HepG2 (cell line): ENCODE results near the gene TMEFF2. TPM values are rescaled to one million over a fixed set of nuclear protein-coding genes. Genes with fewer than 3 reads are reported as not detected.

Experiments used
- ATAC-seq: fragments of 200-7000 bp; cut with Tn5 transposase; 3 replicates; pipeline ENCODE4 v1.9.1; 2020; ENCODE audit warnings: mild to moderate bottlenecking, moderate library complexity
- BruUV-seq: library from RNA; stranded (reverse); fragments of 400-500 nt; replicated peaks from 2 replicates; lab custom pipeline; 2021; lab: Mats Ljungman, UMichigan
- CTCF ChIA-PET: fragments of 300-600 bp; formaldehyde crosslinking; extraction: SDS; loops from one replicate; lab custom pipeline; 2021; ENCODE audit warnings: low total read pairs, inconsistent platforms, low intra/inter-chr PET ratio; lab: Yijun Ruan, JAX
- POLR2A ChIA-PET: fragments of 350-600 bp; sonication (Branson Sonifier 250); formaldehyde crosslinking; loops from one replicate; lab custom pipeline; 2020; ENCODE audit warnings: antibody characterized with exemption, inconsistent platforms; lab: Yijun Ruan, JAX
- DNase-seq: peaks from one replicate; pipeline ENCODE4 v3.0.0-alpha.2; 2015; ENCODE audit warnings: low spot score
- FAIRE-seq: peaks from 3 replicates; lab custom pipeline; 2011; peaks lifted over from hg19 to GRCh38; lab: Jason Lieb, UNC
- H2AFZ ChIP-seq: one replicate; pipeline ENCODE4 v1.6.1; 2011; ENCODE audit warnings: low read length, inconsistent platforms
- H3K27ac ChIP-seq: fragments of 300-600 bp; 3 replicates; pipeline ENCODE4 v1.8.0; 2011; ENCODE audit warnings: mixed run types, mild to moderate bottlenecking, mixed read lengths, low read length, inconsistent platforms; ENCODE audit not compliant: insufficient read depth; ENCODE audit errors: extremely low read length
- H3K27me3 ChIP-seq, 2 experiments: fragments of 200-600 bp in 1 of 2; 2 replicates in 1 of 2; 3 replicates in 1 of 2; pipeline versions ENCODE4 v1.6.0 to v1.8.0; 2011; ENCODE audit warnings: low read length in 2 of 2, mild to moderate bottlenecking in 2 of 2, moderate library complexity in 2 of 2, inconsistent platforms in 1 of 2; ENCODE audit not compliant: insufficient read depth in 2 of 2, control insufficient read depth in 1 of 2
- H3K36me3 ChIP-seq, 2 experiments: fragments of 200-600 bp in 1 of 2; replicated peaks in 1 of 2; 2 replicates in 1 of 2; 3 replicates in 1 of 2; pipeline versions ENCODE4 v1.5.1 to v1.8.0; 2011; ENCODE audit warnings: low read length in 2 of 2, inconsistent platforms in 1 of 2; ENCODE audit not compliant: insufficient read depth in 2 of 2, control insufficient read depth in 1 of 2
- H3K4me1 ChIP-seq: 2 replicates; pipeline ENCODE4 v1.5.1; 2012; ENCODE audit warnings: low read length, inconsistent platforms; ENCODE audit not compliant: insufficient read depth
- H3K4me2 ChIP-seq: 2 replicates; pipeline ENCODE4 v1.6.0; 2011; ENCODE audit warnings: low read depth, low read length, inconsistent platforms
- H3K4me3 ChIP-seq, 3 experiments: fragments of 200-600 bp in 1 of 3; sonication (generic), shearing (Covaris generic) in 1 of 3; replicated peaks in 1 of 3; 2 replicates each; pipeline ENCODE4 v1.5.1; 2011 to 2016; ENCODE audit warnings: low read length in 3 of 3, inconsistent platforms in 2 of 3, low read depth in 2 of 3, mild to moderate bottlenecking in 2 of 3, control low read depth in 1 of 3, mixed read lengths in 1 of 3; ENCODE audit not compliant: insufficient read depth in 1 of 3
- H3K79me2 ChIP-seq: one replicate; pipeline ENCODE4 v1.6.1; 2011; ENCODE audit warnings: low read length, inconsistent platforms; ENCODE audit not compliant: insufficient read depth
- H3K9ac ChIP-seq: 2 replicates; pipeline ENCODE4 v1.6.0; 2011; ENCODE audit warnings: mild to moderate bottlenecking, low read depth, low read length, inconsistent platforms; ENCODE audit not compliant: insufficient read depth
- H3K9me3 ChIP-seq: 2 replicates; pipeline ENCODE4 v1.5.1; 2012; ENCODE audit warnings: mild to moderate bottlenecking, low read length
- H4K20me1 ChIP-seq: 2 replicates; pipeline ENCODE4 v1.6.0; 2011; ENCODE audit warnings: inconsistent platforms, mild to moderate bottlenecking, low read length, moderate library complexity; ENCODE audit not compliant: insufficient read depth
- HNF4G ChIP-seq, 2 experiments: sonication (generic) in 1 of 2; formaldehyde crosslinking in 1 of 2; IDR thresholded peaks; 2 replicates each; pipeline versions ENCODE4 v1.4.0 to v1.6.1; 2011 to 2020; ENCODE audit warnings: borderline replicate concordance in 2 of 2, low read depth in 2 of 2, mild to moderate bottlenecking in 2 of 2, low read length in 1 of 2, missing genetic modification reagents in 1 of 2, moderate library complexity in 1 of 2
- MED1 ChIP-seq: sonication (generic); formaldehyde crosslinking; IDR thresholded peaks from 2 replicates; pipeline ENCODE4 v1.4.0; 2020; ENCODE audit warnings: missing genetic modification reagents
- NCOA2 ChIP-seq: sonication (generic); formaldehyde crosslinking; IDR thresholded peaks from 2 replicates; pipeline ENCODE4 v1.8.0; 2022; ENCODE audit warnings: inconsistent platforms
- PPARG ChIP-seq: conservative IDR thresholded peaks from 2 replicates; pipeline ENCODE4 v1.6.1; 2016; ENCODE audit warnings: missing biosample characterization, missing genetic modification reagents
- ZBTB4 ChIP-seq: sonication (generic); formaldehyde crosslinking; IDR thresholded peaks from 2 replicates; pipeline ENCODE4 v1.4.0; 2020; ENCODE audit warnings: missing genetic modification reagents, mild to moderate bottlenecking, borderline replicate concordance
- ZFX ChIP-seq: sonication (generic); formaldehyde crosslinking; IDR thresholded peaks from 2 replicates; pipeline ENCODE4 v1.4.0; 2020; ENCODE audit warnings: mild to moderate bottlenecking, low read depth, missing genetic modification reagents, moderate library complexity
- ZNF275 ChIP-seq: sonication (generic); formaldehyde crosslinking; IDR thresholded peaks from 2 replicates; pipeline ENCODE4 v1.8.0; 2022; ENCODE audit warnings: missing genetic modification reagents, mild to moderate bottlenecking, inconsistent platforms, borderline replicate concordance
- ZNF292 ChIP-seq: sonication (generic); formaldehyde crosslinking; IDR thresholded peaks from 2 replicates; pipeline ENCODE4 v1.8.1; 2022; ENCODE audit warnings: mild to moderate bottlenecking, low read depth, missing genetic modification reagents, borderline replicate concordance
- ZNF383 ChIP-seq: sonication (generic); formaldehyde crosslinking; IDR thresholded peaks from 2 replicates; pipeline ENCODE4 v1.4.0; 2020; ENCODE audit warnings: missing genetic modification reagents, mild to moderate bottlenecking, borderline replicate concordance
- ZNF747 ChIP-seq: sonication (generic); formaldehyde crosslinking; IDR thresholded peaks from 2 replicates; pipeline ENCODE4 v1.8.1; 2023; ENCODE audit warnings: missing genetic modification reagents, mild to moderate bottlenecking, borderline replicate concordance
- ZSCAN22 ChIP-seq: sonication (generic); formaldehyde crosslinking; IDR thresholded peaks from 2 replicates; pipeline ENCODE4 v1.4.0; 2020; ENCODE audit warnings: mild to moderate bottlenecking, missing genetic modification reagents
- WGBS: methylation state at CpG from one replicate; pipeline ENCODE4 v1.1.6; 2017; ENCODE audit warnings: low lambda C conversion rate; 5-methylcytosine and 5-hydroxymethylcytosine counted together
- in situ Hi-C: cut with HindIII; loops from 2 replicates; pipeline ENCODE4 v1.10.0; 2017; ENCODE audit warnings: low pct_unique_long_range_greater_than_20kb; ENCODE audit not compliant: extremely low pct_ligation_motif_present
- intact Hi-C: fragments of 100-400 bp; cut with micrococcal nuclease; formaldehyde crosslinking; loops from one replicate; pipeline ENCODE4 v1.10.0; 2022; ENCODE audit not compliant: unreplicated experiment
- polyA plus RNA-seq, 8 experiments: library from polyadenylated mRNA; depleted of rRNA in 3 of 8; stranded (reverse) in 7 of 8; unstranded in 1 of 8; fragments of >200 nt; fragmentation: Illumina TruSeq in 4 of 8; extraction: Trizol in 4 of 8; gene quantifications; 2 replicates each; pipeline versions ENCODE4 v1.2.1 to v1.2.3, GENCODE V29; 2011 to 2016; ENCODE audit warnings: low read depth in 4 of 8, missing spikeins in 1 of 8, mixed read lengths in 1 of 8; ENCODE audit not compliant: insufficient read depth in 1 of 8
- total RNA-seq, 5 experiments: library from RNA; depleted of rRNA; stranded (reverse); fragments of >200 nt; fragmentation: Illumina TruSeq; extraction: Trizol; gene quantifications; 2 replicates each; pipeline ENCODE4 v1.2.3, GENCODE V29; 2016; ENCODE audit warnings: low read depth in 1 of 5

TMEFF2 gene
- total and polyA plus RNA-seq, 2 of the 13 experiments (the other 11 are each of a cell fraction or from before 2014, with no cell fraction given): not detected

- no peak for TF ChIP-seq ZNF383 (CRISPR knock-in tag)
Observed at GRCh38 chr2:192016265-192016664, 178.5 kb downstream of the TMEFF2 start (continued).

GRCh38 chr2:192013211-192013610 lies 181.5 kb downstream of the TMEFF2 start:
- H2AFZ ChIP-seq: no peak overlapping the region
- no peak overlapping the region for H3K4me3 ChIP-seq
- DNase-seq (no peak), ATAC-seq (no peak), FAIRE-seq (no peak)
- H3K4me1 ChIP-seq: no peaks in the 10 kb centered on the region
- no peaks in the 10 kb centered on the region for H3K79me2 ChIP-seq
- H3K9me3 ChIP-seq: no peaks in the 10 kb centered on the region
- no peak overlapping the region for H3K4me2 ChIP-seq
- no peak overlapping the region for H3K9ac ChIP-seq
- 68% methylated on average over 6 of the region's 6 CpGs for WGBS
- H3K27me3 ChIP-seq: no peaks in the 10 kb centered on the region
- in situ Hi-C loops (no loop called here), intact Hi-C loops (no loop called here)
- TF ChIP-seq ZNF275: no peak
- TF ChIP-seq NCOA2 (CRISPR knock-in tag): no peak
- no peaks in the 10 kb centered on the region for H3K36me3 ChIP-seq
- CTCF ChIA-PET: no interaction called here
- POLR2A ChIA-PET: no interaction called here
- BruUV-seq: no TSS peak
- no peak overlapping the region for H3K27ac ChIP-seq
- H4K20me1 ChIP-seq: no peaks in the 10 kb centered on the region

- ChIA-PET CTCF (no interaction called here), POLR2A (no interaction called here)
- H2AFZ ChIP-seq: no peak overlapping the region
- intact Hi-C loops: no loop called here
- no peak for ATAC-seq
- H3K36me3 ChIP-seq: no peaks in the 10 kb centered on the region
- no peaks in the 10 kb centered on the region for H4K20me1 ChIP-seq
- H3K27ac ChIP-seq: no peak overlapping the region
- no peak overlapping the region for H3K4me2 ChIP-seq
- no peaks in the 10 kb centered on the region for H3K27me3 ChIP-seq
- BruUV-seq: no TSS peak
- FAIRE-seq: no peak
- no peak for DNase-seq
- H3K9ac ChIP-seq: no peak overlapping the region
- H3K9me3 ChIP-seq: no peaks in the 10 kb centered on the region
- H3K4me3 ChIP-seq: no peak overlapping the region
- WGBS: 37% methylated on average over 1 of the region's 1 CpG
- H3K79me2 ChIP-seq: no peaks in the 10 kb centered on the region
- in situ Hi-C loops: no loop called here
- TF ChIP-seq ZFX (CRISPR knock-in tag) (no peak), ZBTB4 (CRISPR knock-in tag) (no peak), ZNF292 (CRISPR knock-in tag) (no peak), MED1 (CRISPR knock-in tag) (no peak), PPARG (CRISPR knock-in tag) (no peak), HNF4G (IDR thresholded peaks at IDR 0.05; ENCODE audit: borderline replicate concordance, low read depth, low read length) (no peak), HNF4G (CRISPR knock-in tag; IDR thresholded peaks at IDR 0.05; ENCODE audit: borderline replicate concordance, low read depth) (no peak), ZSCAN22 (CRISPR knock-in tag) (no peak), ZNF747 (no peak)
- H3K4me1 ChIP-seq: no peaks in the 10 kb centered on the region
Observed at GRCh38 chr2:192011196-192011595, 183.5 kb downstream of the TMEFF2 start.
